Small intestine (tissue), 16 donors: ENCODE measurements around the gene MIS18BP1. TPM values are rescaled to one million over a fixed set of nuclear protein-coding genes. Genes with fewer than 3 reads are reported as not detected.
A peak's percentile ranks its signal among the peaks of the same experiment; 100 is the strongest.
"Not testable (repeated sequence)": the region's sequence is repeated elsewhere in the genome, so short reads cannot be mapped to it uniquely, and the experiment has no call there.

Experiments
- DNase-seq, 2 donors: peaks; one replicate each; pipeline versions ENCODE4 v3.0.0 to v3.0.0-alpha.2; 2013
- FAIRE-seq: peaks from 2 replicates; lab custom pipeline; 2012; peaks lifted over from hg19 to GRCh38; lab: Jason Lieb, UNC
- H3K27ac ChIP-seq, 3 donors: one replicate each; pipeline ENCODE4 v1.5.1; 2013; ENCODE audit warnings: low read length in 2 of 3, mild to moderate bottlenecking in 2 of 3, control low read depth in 1 of 3, inconsistent platforms in 1 of 3, low read depth in 1 of 3, moderate library complexity in 1 of 3
- H3K27me3 ChIP-seq, 3 donors: one replicate each; pipeline ENCODE4 v1.6.1; 2013; ENCODE audit warnings: low read length in 3 of 3, inconsistent platforms in 1 of 3; ENCODE audit not compliant: control insufficient read depth in 3 of 3, insufficient read depth in 3 of 3
- H3K36me3 ChIP-seq, 3 donors: one replicate each; pipeline ENCODE4 v1.6.1; 2013; ENCODE audit warnings: low read length in 3 of 3, inconsistent platforms in 1 of 3, low read depth in 1 of 3, mild to moderate bottlenecking in 1 of 3, moderate library complexity in 1 of 3; ENCODE audit not compliant: control insufficient read depth in 3 of 3, insufficient read depth in 2 of 3
- H3K4me1 ChIP-seq, 3 donors: one replicate each; pipeline ENCODE4 v1.6.1; 2013; ENCODE audit warnings: low read length in 2 of 3, inconsistent platforms in 1 of 3, low read depth in 1 of 3, mild to moderate bottlenecking in 1 of 3, moderate library complexity in 1 of 3; ENCODE audit not compliant: control insufficient read depth in 3 of 3, insufficient read depth in 2 of 3
- H3K4me3 ChIP-seq, 3 donors: one replicate each; pipeline ENCODE4 v1.5.1; 2013; ENCODE audit warnings: low read length in 3 of 3, control low read depth in 1 of 3, inconsistent platforms in 1 of 3, low read depth in 1 of 3, mild to moderate bottlenecking in 1 of 3, moderate library complexity in 1 of 3
- H3K9me3 ChIP-seq, 2 donors: one replicate each; pipeline ENCODE4 v1.6.1; 2013; ENCODE audit warnings: low read depth in 1 of 2, low read length in 1 of 2; ENCODE audit not compliant: control insufficient read depth in 2 of 2, insufficient read depth in 1 of 2
- WGBS, 3 donors: extraction: QIAGEN DNeasy Blood & Tissue Kit; methylation state at CpG; one replicate each; pipeline ENCODE4 v1.1.7; 2013; 5-methylcytosine and 5-hydroxymethylcytosine counted together
- long read RNA-seq, 10 donors: transcript quantifications; one replicate each; lab custom pipeline, GENCODE V29; 2026
- polyA plus RNA-seq, 4 donors: library from polyadenylated mRNA; stranded (reverse) in 3 of 4; unstranded in 1 of 4; fragments of 200-250 nt in 3 of 4; fragments of 120-200 nt in 1 of 4; gene quantifications; one replicate each; pipeline versions ENCODE4 v1.2.1 to v1.2.3, GENCODE V29; 2013
- donor health status: healthy with polysubstance abuse.
- donor health status: control.
- donor health status: control.
- donor health status: Bipolar disorder and iron deficiency.
- donor health status: healthy.

Gene MIS18BP1
- 10 to 100 TPM in 2 of 4 donors, 1 to 10 TPM in 2; 3.6 to 28.1 (median 8.5) TPM for polyA plus RNA-seq
- long read RNA-seq, donor 1: 0 reads
- long read RNA-seq, donor 2: 0 reads
- long read RNA-seq, donor 3, partial matches to known transcripts: 0 of 2 reads
- long read RNA-seq, donor 3, other reads (novel, unspliced or antisense): 0 of 2 reads
- long read RNA-seq, donor 4: 0 reads
- long read RNA-seq, donor 5, partial matches to known transcripts: 0 of 1 reads
- long read RNA-seq, donor 5, other reads (novel, unspliced or antisense): 0 of 1 reads
- long read RNA-seq, donor 6, partial matches to known transcripts: 0 of 3 reads
- long read RNA-seq, donor 6, other reads (novel, unspliced or antisense): 0 of 3 reads
- long read RNA-seq, donor 7: 0 reads
- long read RNA-seq, donor 8, partial matches to known transcripts: 0 of 1 reads
- long read RNA-seq, donor 8, other reads (novel, unspliced or antisense): 0 of 1 reads
- long read RNA-seq, donor 9, partial matches to known transcripts: 0 of 1 reads
- long read RNA-seq, donor 9, other reads (novel, unspliced or antisense): 0 of 1 reads
- long read RNA-seq, donor 10, partial matches to known transcripts: 8 of 12 reads
- long read RNA-seq, donor 10, other reads (novel, unspliced or antisense): 0 of 12 reads

DNA sequence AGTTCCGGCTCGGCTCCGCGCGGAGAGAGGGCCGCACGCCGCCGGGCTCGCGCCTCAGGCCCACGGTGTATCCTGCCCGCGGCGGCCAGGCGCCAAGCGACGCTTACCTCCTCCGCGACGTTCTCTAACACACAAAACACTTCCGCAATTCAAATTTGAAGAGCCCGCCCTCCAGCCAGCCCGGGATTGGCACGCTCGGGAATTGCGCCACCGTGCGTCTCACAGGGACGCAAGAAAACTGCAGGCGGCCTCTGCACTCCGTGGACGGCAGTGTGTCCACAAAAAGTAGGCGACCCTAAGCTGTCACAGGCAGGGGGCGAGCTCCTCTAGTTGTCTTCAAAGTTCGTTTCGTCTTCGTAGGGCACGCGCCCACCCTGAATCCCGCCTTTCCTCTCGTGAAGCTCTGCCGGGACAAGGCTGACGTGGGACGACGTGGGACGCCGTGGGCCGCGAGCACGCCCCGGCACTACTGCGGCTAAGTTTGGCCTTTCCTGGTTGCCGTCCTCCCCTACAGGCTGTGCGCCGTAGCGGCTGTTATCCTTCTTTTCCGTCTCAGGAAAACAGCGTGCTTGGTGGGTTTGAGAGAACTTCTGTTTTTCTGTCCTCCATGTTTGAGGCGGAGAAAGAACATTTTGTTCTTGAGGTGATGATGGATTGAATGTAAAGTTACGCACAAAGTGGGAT is at the start of gene MIS18BP1:
MIS18BP1 (minus strand) TSS at position 133 of the 684 bp plus-strand sequence. CDS start 5,916 bp downstream, outside the sequence.
- H3K4me3 ChIP-seq: peak within 1 kb of the TSS; percentile 60 to 85 (median 63)
- no peaks in the 10 kb centered on the region for H3K27me3 ChIP-seq
- DNase-seq: peak; percentile 97 to 98
- 1 to 2% (median 1%) methylated on average over 60 to 61 of the region's 61 CpGs for WGBS, 3 donors
- no peak for FAIRE-seq
- H3K27ac ChIP-seq: peak within 1 kb of the TSS; percentile 79 to 99 (median 98)
- peaks cover 0 to 3% (median 2%) of the 10 kb centered on the region in 3 donors for H3K4me1 ChIP-seq
- H3K36me3 ChIP-seq: no peaks in the 10 kb centered on the region
- peaks cover 0 to 4% of the 10 kb centered on the region in 2 donors for H3K9me3 ChIP-seq

- no peak overlapping the region for H3K27ac ChIP-seq
- H3K9me3 ChIP-seq: no peaks in the 10 kb centered on the region
- H3K36me3 ChIP-seq: no peaks in the 10 kb centered on the region
- FAIRE-seq (no peak), DNase-seq (no peak)
- H3K4me1 ChIP-seq: no peaks in the 10 kb centered on the region
- no peaks in the 10 kb centered on the region for H3K27me3 ChIP-seq
- no peak overlapping the region for H3K4me3 ChIP-seq
- WGBS, 3 donors: 72 to 81% (median 74%) methylated on average over 4 of the region's 4 CpGs
Measured at GRCh38 chr14:45298423-45299117, 45.6 kb upstream of the MIS18BP1 start.

DNA sequence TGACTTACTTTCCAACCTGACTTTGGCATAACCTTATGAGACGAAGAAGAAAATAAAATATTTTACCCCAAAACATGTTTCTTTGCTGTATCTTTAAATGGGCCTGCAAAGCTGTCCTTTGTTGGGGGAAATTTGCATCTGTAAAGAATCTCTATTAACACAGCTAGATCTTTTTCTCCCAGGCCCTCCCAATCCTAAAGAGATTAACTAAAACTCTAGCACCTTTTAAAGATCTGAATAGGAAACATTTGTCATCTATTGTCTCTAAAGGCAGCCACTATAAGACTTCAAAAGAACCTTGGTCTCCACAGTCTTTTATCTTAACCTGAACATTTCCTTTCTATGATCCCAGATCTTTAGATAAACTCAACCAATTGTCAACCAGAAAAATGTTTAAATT is 41.8 kb upstream of the MIS18BP1 start:
- FAIRE-seq, H3K27ac ChIP-seq, H3K4me3 ChIP-seq, H3K27me3 ChIP-seq, H3K9me3 ChIP-seq, H3K36me3 ChIP-seq, H3K4me1 ChIP-seq, DNase-seq: not testable (repeated sequence)
- 64 to 71% (median 67%) methylated on average over 1 of the region's 1 CpG for WGBS, 3 donors

DNA sequence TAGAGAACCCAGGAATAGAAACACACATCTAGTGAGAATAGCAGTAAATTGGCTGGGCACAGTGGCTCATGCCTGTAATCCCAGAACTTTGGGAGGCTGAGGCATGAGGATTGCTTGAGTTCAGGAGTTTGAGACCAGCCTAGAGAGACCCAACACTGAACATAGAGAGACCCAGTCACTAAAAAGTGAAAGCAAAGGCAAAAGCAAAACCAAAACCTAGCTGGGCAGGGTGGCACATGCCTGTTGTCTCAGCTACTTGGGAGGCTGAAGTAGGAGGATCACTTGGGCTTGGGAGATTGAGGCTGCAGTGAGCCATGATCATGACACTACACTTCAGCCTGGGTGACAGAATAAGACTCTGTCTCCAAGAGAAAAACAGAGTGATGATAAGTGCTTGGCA is 37.5 kb upstream of the MIS18BP1 start:
- H3K9me3 ChIP-seq: no peaks in the 10 kb centered on the region
- H3K4me3 ChIP-seq: no peak overlapping the region
- no peak overlapping the region for H3K27ac ChIP-seq
- no peaks in the 10 kb centered on the region for H3K27me3 ChIP-seq
- H3K36me3 ChIP-seq: no peaks in the 10 kb centered on the region
- FAIRE-seq (no peak), DNase-seq (no peak)
- H3K4me1 ChIP-seq: no peaks in the 10 kb centered on the region

DNA sequence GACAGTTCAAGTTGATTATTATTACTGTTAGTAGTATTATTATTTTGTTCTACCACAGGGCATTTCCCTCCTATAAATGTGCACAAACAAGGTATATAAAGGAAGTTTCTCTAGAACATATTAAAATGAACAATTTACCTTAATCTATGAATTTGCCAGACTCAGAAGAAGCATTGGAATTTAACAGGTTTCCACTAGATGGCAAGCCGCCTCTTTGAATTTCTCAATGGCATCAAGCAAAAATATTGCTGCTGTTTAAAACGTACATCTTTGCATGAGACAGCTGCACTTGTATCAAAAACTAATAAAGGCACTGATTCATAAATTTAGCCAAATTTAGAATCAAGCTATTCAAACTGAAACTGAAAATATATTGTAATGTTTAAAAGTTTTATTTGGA is 34.6 kb upstream of the MIS18BP1 start:
- no peaks in the 10 kb centered on the region for H3K27me3 ChIP-seq
- DNase-seq (no peak), FAIRE-seq (no peak)
- H3K4me1 ChIP-seq: no peaks in the 10 kb centered on the region
- WGBS, 3 donors: 61 to 66% (median 65%) methylated on average over 2 of the region's 2 CpGs
- H3K36me3 ChIP-seq: no peaks in the 10 kb centered on the region
- H3K4me3 ChIP-seq: no peak overlapping the region
- no peak overlapping the region for H3K27ac ChIP-seq
- peaks cover 0 to 3% of the 10 kb centered on the region in 2 donors for H3K9me3 ChIP-seq

DNA sequence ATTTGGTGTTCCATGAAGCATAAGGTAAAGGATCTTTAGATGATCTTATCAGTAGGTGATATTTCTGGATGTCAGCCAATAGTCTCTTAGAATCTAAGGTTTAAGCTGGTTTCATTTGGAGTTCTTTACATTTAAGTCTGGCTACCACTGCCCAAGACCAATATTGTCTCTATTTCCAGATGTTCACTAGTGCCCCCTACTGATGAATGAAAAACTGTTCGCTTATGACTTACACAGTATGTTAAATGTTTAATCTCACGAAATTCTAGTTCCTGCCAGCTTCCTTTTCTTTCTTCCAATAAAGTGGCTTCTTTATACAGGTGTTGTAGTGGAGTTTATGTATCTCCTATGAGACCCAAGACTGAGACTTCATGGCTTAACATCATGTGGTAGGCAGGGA is 31.8 kb upstream of the MIS18BP1 start:
- H3K27ac ChIP-seq: no peak overlapping the region
- H3K9me3 ChIP-seq: peaks cover 0 to 12% of the 10 kb centered on the region in 2 donors
- no peak overlapping the region for H3K4me3 ChIP-seq
- FAIRE-seq: no peak
- DNase-seq: no peak
- no peaks in the 10 kb centered on the region for H3K36me3 ChIP-seq
- peaks cover 0 to 3% (median 0%) of the 10 kb centered on the region in 3 donors for H3K27me3 ChIP-seq
- no peaks in the 10 kb centered on the region for H3K4me1 ChIP-seq
- WGBS, 3 donors: 76 to 85% (median 78%) methylated on average over 2 of the region's 2 CpGs

- H3K27ac ChIP-seq, H3K4me1 ChIP-seq, DNase-seq, H3K27me3 ChIP-seq, H3K36me3 ChIP-seq, H3K4me3 ChIP-seq, FAIRE-seq: not testable (repeated sequence)
- 89 to 91% (median 91%) methylated on average over 12 of the region's 12 CpGs for WGBS, 3 donors
- H3K9me3 ChIP-seq: peaks cover 0 to 12% of the 10 kb centered on the region in 2 donors
Measured at GRCh38 chr14:45281731-45282400, 28.9 kb upstream of the MIS18BP1 start.
